GM21825 (cell line): ENCODE results near the gene PGM3.

Source experiments
- ATAC-seq: cut with Tn5 transposase; IDR thresholded peaks from one replicate; pipeline ENCODE4 v1.9.1; 2021; ENCODE audit warnings: mild to moderate bottlenecking, moderate library complexity; ENCODE audit not compliant: unreplicated experiment

The PGM3 gene

DNA sequence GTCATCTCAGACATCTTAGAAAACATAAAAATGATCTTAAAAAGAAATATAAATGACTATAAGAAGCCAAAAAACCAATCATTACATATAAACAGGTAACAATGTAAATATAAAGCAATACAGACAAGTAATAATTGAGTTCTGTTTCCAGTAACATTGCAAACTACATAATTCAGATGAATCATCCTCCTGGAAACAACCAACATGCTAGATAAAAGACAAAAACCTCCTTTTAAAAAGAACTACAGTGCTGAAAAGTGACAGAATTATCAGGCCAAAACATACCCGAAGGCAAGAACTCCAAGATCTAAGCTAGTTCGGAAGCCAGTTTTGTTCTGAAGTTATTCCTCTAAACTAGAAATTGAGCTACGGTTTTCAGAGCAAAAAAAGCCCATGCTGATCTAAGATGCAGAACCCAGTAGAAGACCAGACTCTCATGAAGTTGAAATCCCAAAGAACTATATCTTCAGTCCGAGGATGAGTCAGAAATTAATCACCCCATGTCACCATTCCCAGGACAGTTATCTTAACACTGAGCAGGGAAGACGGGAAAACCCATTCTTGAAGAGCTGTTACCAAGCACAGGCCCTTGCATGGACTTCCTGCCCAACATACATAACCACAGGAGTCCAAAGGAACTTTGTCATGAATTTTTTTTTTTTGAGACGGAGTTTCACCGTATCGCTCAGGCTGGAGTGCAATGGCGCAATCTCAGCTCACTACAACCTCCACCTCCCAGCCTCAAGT, 9.8 kb downstream of the PGM3 start:
- no peak for ATAC-seq

DNA sequence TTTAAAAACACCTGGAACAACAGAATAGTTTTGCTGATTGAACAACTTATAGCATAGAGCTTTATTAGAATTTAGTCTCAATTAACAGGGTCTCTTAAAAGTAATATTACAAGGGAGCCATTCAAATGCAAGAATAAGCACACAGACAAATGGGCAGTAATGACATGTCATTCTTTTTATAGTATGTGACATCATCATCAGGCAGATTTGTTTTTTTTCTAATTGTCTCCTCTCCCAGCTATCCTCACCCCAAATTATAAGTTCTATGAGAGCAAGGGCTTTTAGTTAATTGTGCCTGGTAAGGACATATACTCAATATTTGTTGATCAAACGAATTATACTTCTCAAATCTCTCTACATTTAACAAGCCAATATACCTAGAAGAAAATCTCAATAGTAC, 11.0 kb downstream of the PGM3 start:
- no peak for ATAC-seq

DNA sequence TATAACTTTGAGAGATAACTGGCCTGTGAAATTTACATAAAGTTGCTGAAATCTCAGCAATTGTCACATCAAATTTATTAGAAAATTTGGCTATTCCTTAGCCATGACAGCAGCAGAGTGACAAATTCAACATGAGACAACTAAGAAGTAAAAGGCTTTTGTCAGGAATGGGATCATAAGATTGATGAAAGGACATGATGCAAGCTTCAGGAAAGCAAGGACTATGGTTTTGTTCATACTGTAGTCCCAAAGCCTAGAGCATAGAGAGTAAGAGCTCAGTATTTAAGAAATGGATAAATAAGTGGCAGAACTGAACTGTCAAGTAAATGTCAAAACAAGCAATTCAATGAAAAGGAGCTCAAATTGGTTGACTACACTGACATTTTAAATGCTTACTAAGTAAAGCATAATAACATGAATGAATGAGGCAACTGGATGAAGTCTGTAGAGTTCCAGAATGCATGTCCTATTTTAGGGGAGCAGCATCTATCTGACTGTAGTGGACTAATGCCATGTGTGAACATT, 12.6 kb downstream of the PGM3 start:
- ATAC-seq, result no peak

DNA sequence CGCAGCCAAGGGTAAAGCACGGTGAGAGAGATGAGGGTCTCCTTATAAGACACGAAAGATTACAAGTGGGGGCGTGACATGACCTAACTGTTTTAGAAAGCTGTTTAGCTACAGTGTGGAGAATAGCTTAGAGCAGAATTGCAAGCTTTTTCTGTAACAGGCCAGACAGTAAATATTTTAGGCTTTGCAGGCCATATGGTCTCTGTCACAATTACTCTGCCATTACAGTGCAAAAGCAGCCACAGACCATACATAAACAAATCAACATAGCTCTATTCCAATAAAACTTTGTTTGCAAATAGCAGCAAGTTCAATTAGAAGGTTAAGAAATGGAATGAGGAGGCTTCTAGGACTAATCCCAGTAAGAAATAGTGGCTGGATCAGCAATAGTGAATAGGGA, 16.8 kb downstream of the PGM3 start:
- ATAC-seq, result no peak

DNA sequence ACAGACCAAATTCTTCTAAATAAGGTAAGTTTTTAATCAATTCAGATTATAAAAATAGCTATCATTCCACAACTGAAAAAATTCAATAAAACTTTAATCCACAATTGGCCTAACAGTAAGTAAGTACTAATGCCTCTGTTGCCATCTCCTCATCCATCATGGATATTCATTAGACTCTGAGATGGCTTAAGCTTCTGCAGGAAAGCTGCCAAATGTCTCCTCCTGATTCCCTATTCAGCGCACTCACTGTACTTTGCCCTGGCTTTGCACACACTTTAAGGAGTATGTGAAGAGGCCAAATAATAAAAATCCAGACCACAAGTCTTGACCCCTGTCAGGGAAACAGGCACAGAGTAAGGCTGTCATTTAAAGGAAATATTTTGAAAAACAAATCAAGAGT, 23.6 kb downstream of the PGM3 start:
- ATAC-seq, result no peak

DNA sequence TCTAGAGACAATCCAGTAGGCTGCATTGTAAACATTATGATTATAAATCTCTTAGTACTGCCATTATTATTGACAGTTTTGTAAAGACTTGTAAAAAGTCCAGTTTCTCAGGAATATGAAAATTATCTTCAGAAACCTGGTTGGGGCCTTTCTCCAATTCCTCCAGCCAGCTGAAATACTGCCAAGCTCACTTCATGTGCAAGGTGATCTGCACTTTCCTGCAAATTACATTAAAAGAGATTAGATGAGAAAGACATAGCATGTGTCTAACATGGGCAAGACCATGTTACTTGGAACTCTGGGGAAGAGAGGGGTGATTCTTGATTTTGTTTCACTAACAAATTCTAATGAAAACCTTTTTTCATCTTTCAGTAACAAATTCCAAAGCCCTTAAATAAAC, 24.0 kb downstream of the PGM3 start:
- ATAC-seq, result no peak

DNA sequence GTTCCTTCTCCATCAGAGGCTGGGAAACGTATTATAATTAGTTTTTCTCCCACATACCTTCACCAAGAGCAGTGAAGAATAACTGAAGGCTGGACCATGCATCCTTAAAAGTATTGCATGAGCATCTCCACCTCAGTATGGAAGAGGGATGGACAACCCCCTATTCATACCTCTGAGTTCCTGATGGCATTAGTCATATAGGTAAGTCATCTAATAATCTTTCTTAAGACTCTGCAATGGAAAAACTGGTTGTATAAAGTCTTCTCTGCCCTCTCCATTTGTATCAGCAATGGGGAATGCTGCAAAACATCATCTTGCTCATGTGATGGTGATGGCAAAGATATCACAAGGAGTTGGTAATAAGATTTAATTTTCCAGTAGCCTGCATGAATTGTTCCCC, 24.5 kb downstream of the PGM3 start:
- ATAC-seq, result no peak

DNA sequence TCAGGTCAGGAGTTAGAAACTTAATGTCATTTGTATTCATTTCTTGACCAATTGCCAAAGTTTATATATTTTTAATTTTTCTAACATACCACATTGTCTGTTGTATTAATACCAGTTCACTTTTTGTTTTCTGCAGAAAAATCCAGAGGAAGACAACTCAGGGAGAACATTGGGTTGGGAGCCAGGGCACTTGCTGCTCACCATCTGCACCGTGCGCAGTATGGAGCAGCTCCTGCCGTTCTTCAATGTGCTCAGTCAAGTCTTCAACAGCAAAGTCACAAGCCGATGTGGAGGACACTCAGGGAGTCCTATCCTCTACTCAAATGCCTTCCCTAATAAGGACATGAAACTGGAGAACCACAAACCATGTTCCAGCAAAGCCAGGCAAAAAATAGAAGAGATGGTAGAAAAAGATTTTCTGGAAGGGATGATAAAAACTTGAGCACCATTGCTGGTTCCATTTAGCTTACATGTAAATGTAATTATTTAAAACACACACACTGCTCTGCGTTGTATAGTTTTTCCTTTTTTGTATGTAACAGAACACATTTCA, 25.3 kb downstream of the PGM3 start:
- no peak for ATAC-seq

DNA sequence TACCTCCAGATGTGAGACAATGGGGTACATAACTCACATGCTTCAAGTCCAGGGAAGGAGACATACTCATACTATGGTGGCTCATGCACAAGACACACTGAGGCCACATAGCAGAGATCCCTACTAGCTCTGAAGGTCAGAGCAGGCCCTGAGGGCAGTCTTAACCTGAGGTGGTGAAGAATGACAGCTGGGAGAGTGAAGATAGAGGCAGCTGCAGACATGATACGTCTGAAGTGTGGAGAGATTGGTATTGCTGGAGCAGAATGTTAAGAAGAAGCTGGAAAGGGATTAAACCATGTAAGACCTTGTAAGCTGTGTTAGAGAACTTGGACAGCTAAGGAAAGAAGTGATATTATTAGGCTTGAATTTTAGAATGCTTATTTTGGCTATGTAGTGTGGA, 32.9 kb downstream of the PGM3 start:
- ATAC-seq, result no peak

DNA sequence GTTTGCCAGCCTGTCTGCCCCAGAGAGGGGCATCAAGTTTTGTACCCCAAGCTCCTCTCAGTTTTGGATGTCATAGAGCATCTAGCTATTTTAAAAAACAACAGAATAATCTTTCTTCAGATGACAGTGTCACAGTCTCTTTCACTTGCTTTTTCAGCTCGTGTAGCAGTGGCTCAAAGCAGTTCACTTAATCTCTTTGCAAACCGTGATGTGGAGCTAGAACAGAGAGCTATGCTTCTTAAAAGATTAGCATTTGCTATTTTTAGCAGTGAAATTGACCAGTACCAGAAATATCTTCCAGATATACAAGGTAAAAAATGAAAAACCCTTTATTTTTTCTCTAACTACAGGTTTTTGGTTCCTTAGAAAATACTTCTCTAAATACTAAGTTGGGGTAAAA, 37.3 kb downstream of the PGM3 start:
- ATAC-seq, result no peak

DNA sequence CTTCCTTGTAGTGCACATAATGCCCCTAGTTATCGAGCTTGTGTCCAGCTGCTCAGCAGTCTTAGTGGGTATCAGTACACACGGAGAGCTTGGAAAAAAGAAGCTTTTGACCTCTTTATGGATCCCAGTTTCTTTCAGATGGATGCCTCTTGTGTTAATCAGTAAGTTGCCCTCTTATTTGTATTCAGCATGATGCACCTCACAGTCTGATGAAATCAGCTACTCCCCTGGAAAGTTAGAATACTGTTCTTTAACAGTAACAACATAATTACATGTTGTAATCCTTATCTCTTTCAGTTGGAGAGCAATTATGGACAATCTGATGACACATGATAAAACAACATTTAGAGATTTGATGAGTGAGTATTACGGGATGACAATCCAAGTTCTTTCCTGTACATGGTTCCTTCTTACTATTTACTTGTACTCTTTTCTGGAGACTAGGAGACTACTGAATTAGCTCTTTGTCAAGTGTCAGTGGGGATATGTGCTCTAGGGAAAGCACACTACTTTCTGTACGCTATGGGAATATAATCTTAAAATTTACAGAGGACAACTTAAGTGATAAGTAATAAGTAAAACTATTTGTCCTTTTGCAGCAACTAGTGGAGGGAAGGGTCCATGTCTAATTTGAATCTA, 39.1 kb downstream of the PGM3 start:
- no peak for ATAC-seq

DNA sequence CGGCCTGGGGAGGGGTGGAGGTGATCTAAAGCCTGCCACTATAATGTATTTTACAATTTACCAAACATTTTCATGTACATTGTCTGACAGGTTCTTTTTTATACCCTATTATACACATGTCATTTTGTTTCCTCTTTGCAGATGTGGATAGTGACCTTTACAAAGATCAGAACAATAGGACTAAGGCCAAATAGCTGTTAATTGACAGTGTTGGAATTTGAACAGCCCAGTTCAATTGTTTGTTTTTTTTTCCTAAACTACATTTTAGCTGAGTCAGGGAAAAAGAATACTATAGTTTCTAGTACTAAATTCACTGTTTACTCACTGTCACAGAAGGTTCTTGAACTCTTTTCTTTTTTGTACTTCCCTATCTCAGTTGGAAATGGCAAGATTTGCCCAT, 40.2 kb downstream of the PGM3 start:
- no peak for ATAC-seq

DNA sequence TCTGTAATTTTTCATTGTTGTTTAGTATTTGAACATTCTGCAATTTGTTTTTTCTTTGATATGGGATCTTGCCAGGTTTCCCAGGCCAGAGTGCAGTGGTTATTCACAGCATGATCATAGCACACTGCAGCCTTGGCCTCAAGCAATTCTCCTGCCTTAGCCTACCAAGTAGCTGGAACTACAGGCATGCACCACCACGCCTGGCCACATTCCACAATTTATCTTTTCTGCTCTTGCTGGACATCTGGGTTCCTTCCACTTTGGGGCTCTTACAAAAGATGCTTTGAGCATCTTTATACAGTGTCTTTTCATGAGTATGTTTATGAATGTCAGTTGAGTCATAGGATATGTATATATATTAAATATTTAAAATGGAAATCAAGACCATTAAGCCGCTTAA, 42.0 kb downstream of the PGM3 start:
- no peak for ATAC-seq

DNA sequence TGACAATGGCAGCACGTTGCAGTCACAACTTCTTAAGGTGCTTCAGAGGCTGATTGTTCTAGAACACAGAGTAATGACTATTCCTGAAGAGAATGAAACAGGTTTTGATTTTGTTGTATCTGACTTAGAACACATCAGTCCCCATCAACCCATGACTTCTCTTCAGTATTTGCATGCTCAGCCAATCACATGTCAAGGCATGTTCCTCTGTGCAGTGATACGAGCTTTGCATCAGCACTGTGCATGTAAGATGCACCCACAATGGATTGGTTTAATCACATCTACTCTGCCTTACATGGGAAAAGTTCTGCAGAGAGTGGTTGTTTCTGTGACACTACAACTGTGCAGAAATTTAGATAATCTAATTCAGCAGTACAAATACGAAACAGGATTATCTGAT, 54.3 kb downstream of the PGM3 start:
- no peak for ATAC-seq

DNA sequence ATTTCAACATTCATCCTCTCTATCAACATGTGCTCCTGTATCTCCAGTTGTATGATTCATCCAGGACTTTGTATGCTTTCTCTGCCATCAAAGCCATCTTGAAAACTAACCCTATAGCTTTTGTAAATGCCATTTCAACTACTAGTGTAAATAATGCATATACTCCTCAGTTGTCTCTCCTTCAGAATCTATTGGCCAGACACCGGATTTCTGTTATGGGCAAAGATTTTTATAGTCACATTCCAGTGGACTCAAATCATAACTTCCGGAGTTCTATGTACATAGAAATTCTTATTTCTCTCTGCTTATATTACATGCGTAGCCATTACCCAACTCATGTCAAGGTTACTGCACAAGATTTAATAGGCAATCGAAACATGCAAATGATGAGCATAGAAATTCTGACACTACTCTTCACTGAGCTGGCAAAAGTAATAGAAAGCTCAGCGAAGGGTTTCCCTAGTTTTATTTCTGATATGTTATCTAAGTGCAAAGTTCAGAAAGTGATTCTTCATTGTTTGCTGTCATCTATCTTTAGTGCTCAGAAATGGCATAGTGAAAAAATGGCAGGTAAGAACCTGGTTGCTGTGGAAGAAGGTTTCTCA, 54.8 kb downstream of the PGM3 start:
- ATAC-seq, result no peak

DNA sequence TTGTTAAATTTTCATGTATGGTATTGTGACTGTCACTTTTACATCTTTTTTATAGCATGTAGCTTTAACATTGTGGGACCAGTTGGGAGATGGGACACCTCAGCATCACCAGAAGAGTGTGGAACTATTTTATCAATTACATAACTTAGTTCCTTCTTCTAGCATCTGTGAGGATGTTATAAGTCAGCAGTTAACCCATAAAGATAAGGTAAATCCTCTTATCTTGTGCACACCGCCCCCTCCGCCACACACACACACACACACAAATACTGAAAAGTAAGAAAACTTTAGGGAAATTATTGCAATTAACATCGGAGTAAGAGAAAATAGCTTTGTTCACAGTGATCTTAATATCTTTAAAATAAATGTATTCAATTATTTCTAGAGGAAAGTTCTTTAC, 60.9 kb downstream of the PGM3 start:
- no peak for ATAC-seq

DNA sequence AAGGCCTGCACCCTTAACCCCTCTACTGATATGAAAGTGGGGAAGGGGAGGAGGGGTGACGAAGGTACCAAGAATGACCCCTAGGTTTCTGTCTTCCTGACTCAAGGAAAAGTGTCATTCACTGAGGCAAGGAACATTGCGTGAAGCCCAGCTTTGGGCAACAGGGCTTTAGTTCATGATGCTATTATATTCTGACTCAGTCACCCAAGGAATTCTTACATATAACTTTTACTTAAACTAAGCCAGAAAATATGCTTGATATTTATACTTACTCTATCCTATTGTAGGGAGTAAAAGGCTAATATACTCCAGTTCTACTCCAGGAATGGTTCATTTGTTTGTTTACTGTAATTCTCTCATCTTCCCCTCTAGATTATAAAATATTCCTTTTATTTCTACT, 65.1 kb downstream of the PGM3 start:
- no peak for ATAC-seq

DNA sequence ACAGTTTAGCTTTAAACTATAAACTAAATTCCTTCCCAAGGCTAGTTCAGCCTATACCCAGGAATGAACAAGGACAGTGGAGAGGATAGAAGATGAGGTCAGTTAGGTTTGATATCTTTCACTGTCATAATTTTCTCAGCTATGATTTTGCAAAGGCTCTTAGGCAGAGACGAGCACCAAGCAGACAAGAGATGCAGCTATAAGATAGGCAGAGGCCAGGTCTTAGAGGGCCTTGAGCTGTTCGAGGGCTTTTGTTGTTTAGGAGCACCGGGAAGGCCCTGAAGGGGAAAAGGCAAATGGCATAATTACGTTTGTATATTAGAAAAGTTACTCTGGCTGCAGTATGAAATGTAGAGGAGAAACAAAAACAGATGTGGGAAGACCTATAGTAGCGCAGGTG, 65.8 kb downstream of the PGM3 start:
- no peak for ATAC-seq

DNA sequence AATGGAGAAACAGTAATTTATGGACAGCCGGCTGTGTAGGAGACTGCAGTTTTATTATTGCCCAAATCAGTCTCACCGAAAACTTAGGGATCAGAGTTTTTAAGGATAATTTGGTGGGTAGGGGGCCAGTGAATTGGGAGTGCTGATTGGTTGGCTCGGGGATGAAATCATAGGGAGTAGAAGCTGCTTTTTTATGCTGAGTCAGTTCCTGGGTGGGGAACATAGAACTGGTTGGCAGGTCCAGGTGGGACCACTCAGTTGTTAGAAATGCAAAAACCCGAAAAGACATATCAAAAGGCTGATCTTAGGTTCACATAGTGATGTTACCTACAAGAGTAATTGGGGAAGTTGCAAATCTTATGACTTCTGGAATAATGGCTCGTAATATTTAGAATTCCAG, 66.3 kb downstream of the PGM3 start:
- ATAC-seq, result no peak

DNA sequence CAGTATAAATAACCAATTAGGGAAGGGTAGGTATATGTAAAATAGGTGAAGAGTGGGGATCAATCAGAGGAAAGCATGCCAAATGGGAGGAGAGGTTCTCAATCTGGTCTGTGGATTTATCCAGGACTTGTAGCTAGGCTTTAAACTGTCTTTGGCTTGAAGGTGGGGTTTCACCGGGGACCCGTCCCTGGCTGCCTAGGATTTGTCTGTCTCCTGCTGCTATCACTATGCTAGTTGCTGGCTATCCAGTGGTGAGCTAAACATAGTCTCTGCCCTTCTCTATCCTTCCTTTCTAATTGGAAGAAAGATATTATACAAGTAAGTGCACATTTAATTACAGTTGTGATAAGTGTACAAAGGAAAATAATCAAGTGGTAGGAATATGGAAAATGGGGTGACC, 66.8 kb downstream of the PGM3 start:
- ATAC-seq, result no peak

DNA sequence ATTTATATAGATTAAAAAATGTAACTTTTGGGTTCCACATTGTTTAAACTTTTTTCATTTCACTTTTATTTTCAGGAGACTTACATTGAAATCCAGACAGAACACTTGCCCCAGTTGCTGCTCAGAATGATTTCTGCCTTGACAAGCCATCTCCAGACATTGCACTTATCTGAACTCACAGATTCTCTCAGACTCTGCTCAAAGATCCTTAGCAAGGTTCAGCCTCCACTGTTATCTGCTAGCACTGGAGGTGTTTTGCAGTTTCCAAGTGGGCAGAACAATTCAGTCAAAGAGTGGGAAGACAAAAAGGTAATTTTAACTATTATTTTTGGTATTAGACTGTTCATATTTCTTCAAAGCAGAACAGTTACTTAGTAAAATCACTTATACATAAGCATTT, 67.6 kb downstream of the PGM3 start:
- no peak for ATAC-seq

DNA sequence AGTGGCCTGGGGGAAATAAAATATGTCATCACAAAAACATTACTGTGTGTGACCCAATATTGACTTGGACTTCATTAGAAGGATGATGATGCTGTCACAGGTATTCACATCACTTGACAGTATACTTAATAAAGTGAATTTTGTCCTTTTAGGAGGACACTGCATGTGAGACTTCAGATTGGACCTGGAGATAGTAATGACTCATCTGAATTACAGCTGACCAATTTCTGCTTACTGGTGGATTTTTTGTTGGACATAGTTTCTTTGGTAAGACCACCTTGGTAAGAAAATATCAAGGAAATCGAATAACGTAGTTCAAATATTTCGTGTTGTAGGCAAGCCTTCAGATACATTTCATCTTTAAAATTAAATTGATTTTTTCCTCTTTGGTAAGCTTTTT, 68.5 kb downstream of the PGM3 start:
- no peak for ATAC-seq
